ENCODE results near the gene DCLK1. TPM values are rescaled to one million over a fixed set of nuclear protein-coding genes. Genes with fewer than 3 reads are reported as not detected.

Gene DCLK1
- total and polyA plus RNA-seq, 10 of the 15 experiments (the other 5 are each of a cell fraction or from before 2014, with no cell fraction given), result not detected

DNA sequence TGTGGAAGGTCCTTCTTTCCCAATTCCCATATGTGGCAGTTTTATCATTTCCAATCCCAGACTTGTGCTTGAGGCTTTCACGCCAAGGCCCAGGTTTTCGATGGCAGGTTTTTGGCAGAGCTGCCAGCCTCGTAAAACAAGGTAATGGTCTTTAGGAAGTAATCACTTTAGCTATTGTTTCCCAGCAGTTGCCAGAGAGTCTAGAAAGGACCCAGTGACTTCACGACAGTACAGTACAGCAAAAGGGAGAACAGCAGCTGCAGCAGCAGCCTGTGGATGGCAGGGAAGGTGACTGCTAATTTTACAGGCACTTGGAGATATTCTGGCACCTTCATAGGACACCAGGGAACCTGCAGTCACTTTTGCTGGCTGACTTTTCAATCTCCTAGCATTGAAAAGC is 363.1 kb downstream of the DCLK1 start:
- H3K9ac ChIP-seq (ENCODE audit: control insufficient read depth, insufficient read depth, low read length), result no peak overlapping the region
- ChIA-PET POLR2A (no interaction called here), RAD21 (ENCODE audit: unreplicated experiment) (interaction anchor here (0.6 to 1.0 kb wide), 2 partner anchors 35 to 162 kb away, joined by 3 to 4 read pairs; no protein-coding TSS in a partner anchor), SMC1A (ENCODE audit: uncharacterized antibody, unreplicated experiment) (interaction anchor here (1.0 kb wide), 1 partner anchor 44 kb away, joined by 3 read pairs; no protein-coding TSS in a partner anchor), CTCF (interaction anchor here (0.8 to 1.8 kb wide), 3 partner anchors 21 to 50 kb away, joined by 3 to 9 read pairs (median 4); no protein-coding TSS in a partner anchor)
- in situ Hi-C loops (cut with MboI) (no loop called here), intact Hi-C loops (cut with micrococcal nuclease; ENCODE audit: unreplicated experiment) (no loop called here)
- H4K20me1 ChIP-seq (ENCODE audit: control insufficient read depth, insufficient read depth), result no peaks in the 10 kb centered on the region
- H3K36me3 ChIP-seq (ENCODE audit: control insufficient read depth in 2 of 2, insufficient read depth in 2 of 2, low read length in 1 of 2), result no peaks in the 10 kb centered on the region
- H3K4me2 ChIP-seq (ENCODE audit: control insufficient read depth, insufficient read depth), result no peak overlapping the region
- BruUV-seq (replicated peaks), result no TSS peak
- H3K27ac ChIP-seq (ENCODE audit: control insufficient read depth, insufficient read depth), result no peak overlapping the region
- H2AFZ ChIP-seq (ENCODE audit: control insufficient read depth, low read depth, low read length), result no peak overlapping the region
- no peaks in the 10 kb centered on the region for H3K79me2 ChIP-seq (ENCODE audit: control insufficient read depth, insufficient read depth, low read length)
- no peaks in the 10 kb centered on the region for H3K27me3 ChIP-seq (replicated peaks in 1 of 2; ENCODE audit: control insufficient read depth in 2 of 2, insufficient read depth in 2 of 2, low read length in 1 of 2)
- H3K9me3 ChIP-seq (replicated peaks; ENCODE audit: control insufficient read depth, insufficient read depth, low read length), result no peaks in the 10 kb centered on the region
- WGBS (ENCODE audit: insufficient coverage, insufficient replicate concordance, low lambda C conversion rate, missing lambda C conversion rate), result 28% methylated on average over 4 of the region's 4 CpGs
- TF ChIP-seq SIN3A (IDR thresholded peaks at IDR 0.05; ENCODE audit: low read depth, low read length), result no peak
- no peak for TF ChIP-seq FOXM1 (IDR thresholded peaks at IDR 0.05; ENCODE audit: low read depth, low read length)
- no peak for TF ChIP-seq NR2C1 (IDR thresholded peaks at IDR 0.05)
- no peak for TF ChIP-seq POLR2AphosphoS2 (IDR thresholded peaks at IDR 0.05; ENCODE audit: low read depth, low read length)
- no peak for TF ChIP-seq TCF12 (IDR thresholded peaks at IDR 0.05; ENCODE audit: low read depth, low read length)
- TF ChIP-seq FOXK2 (IDR thresholded peaks at IDR 0.05), result no peak
- TF ChIP-seq MXI1 (IDR thresholded peaks at IDR 0.05; ENCODE audit: low read depth, low read length), result no peak
- H3K4me1 ChIP-seq (ENCODE audit: control insufficient read depth, insufficient read depth, low read length), result no peaks in the 10 kb centered on the region
- DNase-seq (ENCODE audit: low read depth, low spot score), result no peak
- ATAC-seq, result no peak
- H3K4me3 ChIP-seq, result no peak overlapping the region
- no peak for FAIRE-seq

- Histone ChIP-seq H3K4me2 (ENCODE audit: control insufficient read depth, insufficient read depth) (no peak overlapping the region), H3K36me3 (ENCODE audit: control insufficient read depth in 2 of 2, insufficient read depth in 2 of 2, low read length in 1 of 2) (no peaks in the 10 kb centered on the region), H2AFZ (ENCODE audit: control insufficient read depth, low read depth, low read length) (no peak overlapping the region), H3K4me3 (no peak overlapping the region), H3K9me3 (replicated peaks; ENCODE audit: control insufficient read depth, insufficient read depth, low read length) (no peaks in the 10 kb centered on the region; the same call in 2 of the 3 replicates), H4K20me1 (ENCODE audit: control insufficient read depth, insufficient read depth) (no peaks in the 10 kb centered on the region), H3K27me3 (replicated peaks in 1 of 2; ENCODE audit: control insufficient read depth in 2 of 2, insufficient read depth in 2 of 2, low read length in 1 of 2) (no peaks in the 10 kb centered on the region), H3K27ac (ENCODE audit: control insufficient read depth, insufficient read depth) (no peak overlapping the region), H3K79me2 (ENCODE audit: control insufficient read depth, insufficient read depth, low read length) (no peaks in the 10 kb centered on the region), H3K9ac (ENCODE audit: control insufficient read depth, insufficient read depth, low read length) (no peak overlapping the region), H3K4me1 (ENCODE audit: control insufficient read depth, insufficient read depth, low read length) (no peaks in the 10 kb centered on the region)
- in situ Hi-C loops (cut with MboI), result no loop called here
- FAIRE-seq, result no peak
- no peak for ATAC-seq
- BruUV-seq (replicated peaks), result no TSS peak
- ChIA-PET RAD21 (ENCODE audit: unreplicated experiment) (no interaction called here), POLR2A (no interaction called here), CTCF (interaction anchor here (1.8 kb wide), 1 partner anchor 22 kb away, joined by 9 read pairs; no protein-coding TSS in a partner anchor), SMC1A (ENCODE audit: uncharacterized antibody, unreplicated experiment) (no interaction called here)
- no peak for DNase-seq (ENCODE audit: low read depth, low spot score)
- intact Hi-C loops (cut with micrococcal nuclease; ENCODE audit: unreplicated experiment), result no loop called here
- 44% methylated on average over 6 of the region's 6 CpGs for WGBS (ENCODE audit: insufficient coverage, insufficient replicate concordance, low lambda C conversion rate, missing lambda C conversion rate)
- TF ChIP-seq TCF12 (IDR thresholded peaks at IDR 0.05; ENCODE audit: low read depth, low read length) (no peak), SPI1 (IDR thresholded peaks at IDR 0.05; ENCODE audit: borderline replicate concordance, insufficient read depth, low read depth, low read length) (no peak), RFX5 (IDR thresholded peaks at IDR 0.05; ENCODE audit: low read depth, low read length) (no peak), ZNF24 (IDR thresholded peaks at IDR 0.05) (no peak), SREBF2 (IDR thresholded peaks at IDR 0.05; ENCODE audit: low read length) (no peak), RAD21 (IDR thresholded peaks at IDR 0.05; ENCODE audit: insufficient read depth, low read depth, low read length) (no peak), ATF7 (IDR thresholded peaks at IDR 0.05; ENCODE audit: low read depth) (no peak), KAT2A (conservative IDR thresholded peaks at IDR 0.05; ENCODE audit: control insufficient read depth, low read depth, low read length) (no peak)
- TF ChIP-seq, protein P1, sequence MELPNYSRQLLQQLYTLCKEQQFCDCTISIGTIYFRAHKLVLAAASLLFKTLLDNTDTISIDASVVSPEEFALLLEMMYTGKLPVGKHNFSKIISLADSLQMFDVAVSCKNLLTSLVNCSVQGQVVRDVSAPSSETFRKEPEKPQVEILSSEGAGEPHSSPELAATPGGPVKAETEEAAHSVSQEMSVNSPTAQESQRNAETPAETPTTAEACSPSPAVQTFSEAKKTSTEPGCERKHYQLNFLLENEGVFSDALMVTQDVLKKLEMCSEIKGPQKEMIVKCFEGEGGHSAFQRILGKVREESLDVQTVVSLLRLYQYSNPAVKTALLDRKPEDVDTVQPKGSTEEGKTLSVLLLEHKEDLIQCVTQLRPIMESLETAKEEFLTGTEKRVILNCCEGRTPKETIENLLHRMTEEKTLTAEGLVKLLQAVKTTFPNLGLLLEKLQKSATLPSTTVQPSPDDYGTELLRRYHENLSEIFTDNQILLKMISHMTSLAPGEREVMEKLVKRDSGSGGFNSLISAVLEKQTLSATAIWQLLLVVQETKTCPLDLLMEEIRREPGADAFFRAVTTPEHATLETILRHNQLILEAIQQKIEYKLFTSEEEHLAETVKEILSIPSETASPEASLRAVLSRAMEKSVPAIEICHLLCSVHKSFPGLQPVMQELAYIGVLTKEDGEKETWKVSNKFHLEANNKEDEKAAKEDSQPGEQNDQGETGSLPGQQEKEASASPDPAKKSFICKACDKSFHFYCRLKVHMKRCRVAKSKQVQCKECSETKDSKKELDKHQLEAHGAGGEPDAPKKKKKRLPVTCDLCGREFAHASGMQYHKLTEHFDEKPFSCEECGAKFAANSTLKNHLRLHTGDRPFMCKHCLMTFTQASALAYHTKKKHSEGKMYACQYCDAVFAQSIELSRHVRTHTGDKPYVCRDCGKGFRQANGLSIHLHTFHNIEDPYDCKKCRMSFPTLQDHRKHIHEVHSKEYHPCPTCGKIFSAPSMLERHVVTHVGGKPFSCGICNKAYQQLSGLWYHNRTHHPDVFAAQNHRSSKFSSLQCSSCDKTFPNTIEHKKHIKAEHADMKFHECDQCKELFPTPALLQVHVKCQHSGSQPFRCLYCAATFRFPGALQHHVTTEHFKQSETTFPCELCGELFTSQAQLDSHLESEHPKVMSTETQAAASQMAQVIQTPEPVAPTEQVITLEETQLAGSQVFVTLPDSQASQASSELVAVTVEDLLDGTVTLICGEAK (IDR thresholded peaks at IDR 0.05; ENCODE audit: borderline replicate concordance), result no peak
Measured at GRCh38 chr13:35767256-35767976, 363.8 kb downstream of the DCLK1 start.
